Stomach smooth muscle (tissue), 2 donors: ENCODE results near the gene LSS.

Experiments
- H3K27ac ChIP-seq: one replicate; pipeline ENCODE4 v1.7.0; 2013; ENCODE audit warnings: mild to moderate bottlenecking, low read length, inconsistent platforms
- H3K27me3 ChIP-seq, 2 donors: one replicate each; pipeline ENCODE4 v1.7.0; 2013; ENCODE audit warnings: low read length in 2 of 2; ENCODE audit not compliant: insufficient read depth in 2 of 2, control insufficient read depth in 1 of 2
- H3K36me3 ChIP-seq, 2 donors: one replicate each; pipeline ENCODE4 v1.7.0; 2013; ENCODE audit warnings: low read length in 2 of 2; ENCODE audit not compliant: control insufficient read depth in 2 of 2, insufficient read depth in 2 of 2
- H3K4me1 ChIP-seq: one replicate; pipeline ENCODE4 v1.7.0; 2013; ENCODE audit warnings: low read length; ENCODE audit not compliant: control insufficient read depth, insufficient read depth
- H3K4me3 ChIP-seq, 2 donors: one replicate each; pipeline ENCODE4 v1.7.0; 2013; ENCODE audit warnings: low read length in 2 of 2
- H3K9ac ChIP-seq, 2 donors: one replicate each; pipeline ENCODE4 v1.7.0; 2013; ENCODE audit warnings: low read length in 2 of 2, mild to moderate bottlenecking in 1 of 2
- H3K9me3 ChIP-seq, 2 donors: one replicate each; pipeline ENCODE4 v1.7.0; 2013; ENCODE audit warnings: low read length in 2 of 2; ENCODE audit not compliant: control insufficient read depth in 2 of 2
- donor health status: healthy.
- donor health status: Pancreatic carcinoma.

The LSS gene

GRCh38 chr21:46139686-46140085 is 88.9 kb downstream of the LSS start:
- Histone ChIP-seq H3K4me1 (peaks cover 14% of the 10 kb centered on the region), H3K36me3 (no peaks in the 10 kb centered on the region), H3K9ac (no peak overlapping the region), H3K9me3 (no peaks in the 10 kb centered on the region), H3K4me3 (no peak overlapping the region), H3K27ac (no peak overlapping the region), H3K27me3 (no peaks in the 10 kb centered on the region)

GRCh38 chr21:46138383-46138970 is 90.1 kb downstream of the LSS start:
- no peaks in the 10 kb centered on the region for H3K27me3 ChIP-seq
- peaks cover 8% of the 10 kb centered on the region for H3K4me1 ChIP-seq
- H3K4me3 ChIP-seq, result no peak overlapping the region
- no peaks in the 10 kb centered on the region for H3K36me3 ChIP-seq
- H3K27ac ChIP-seq, result no peak overlapping the region
- no peak overlapping the region for H3K9ac ChIP-seq
- H3K9me3 ChIP-seq, result no peaks in the 10 kb centered on the region
